HG03060 (cell line): Measurements from ENCODE around the gene CUL5.
"Not testable (repeated sequence)": the region's sequence is repeated elsewhere in the genome, so short reads cannot be mapped to it uniquely, and the experiment has no call there.

Experiments used
- ATAC-seq: cut with Tn5 transposase; IDR thresholded peaks from one replicate; pipeline ENCODE4 v1.9.1; 2021; ENCODE audit warnings: low read depth, moderate number of reproducible peaks; ENCODE audit not compliant: unreplicated experiment

Gene CUL5

GRCh38 chr11:108111126-108111525, 102.4 kb downstream of the CUL5 start:
- ATAC-seq, result no peak

- no peak for ATAC-seq
Measured at GRCh38 chr11:108112057-108112456, 103.4 kb downstream of the CUL5 start.

GRCh38 chr11:108115500-108116140, 106.9 kb downstream of the CUL5 start:
- no peak for ATAC-seq

GRCh38 chr11:108117746-108118371, 109.2 kb downstream of the CUL5 start:
- ATAC-seq, result no peak

GRCh38 chr11:108120936-108121273, 112.2 kb downstream of the CUL5 start:
- not testable (repeated sequence) for ATAC-seq

- peak; percentile 77 for ATAC-seq
Measured at GRCh38 chr11:108121274-108122155, 112.8 kb downstream of the CUL5 start, which contains the start of gene ACAT1. ACAT1 (plus strand) TSS chr11:108121567; CDS start chr11:108121607, 40 bp downstream.

- ATAC-seq, result no peak
Measured at GRCh38 chr11:108122166-108122628, 113.5 kb downstream of the CUL5 start.

GRCh38 chr11:108125096-108125495, 116.4 kb downstream of the CUL5 start:
- ATAC-seq, result no peak

GRCh38 chr11:108128772-108129171, 120.1 kb downstream of the CUL5 start:
- ATAC-seq, result no peak

GRCh38 chr11:108131993-108132392, 123.3 kb downstream of the CUL5 start:
- no peak for ATAC-seq

- ATAC-seq, result not testable (repeated sequence)
Measured at GRCh38 chr11:108132993-108133538, 124.4 kb downstream of the CUL5 start.

GRCh38 chr11:108135845-108136544, 127.3 kb downstream of the CUL5 start:
- peak; percentile 53 for ATAC-seq

- no peak for ATAC-seq
Measured at GRCh38 chr11:108137212-108137611, 128.5 kb downstream of the CUL5 start.

GRCh38 chr11:108142304-108142703, 133.6 kb downstream of the CUL5 start:
- ATAC-seq, result no peak

- ATAC-seq, result no peak
Measured at GRCh38 chr11:108144615-108145014, 135.9 kb downstream of the CUL5 start.

- ATAC-seq, result no peak
Measured at GRCh38 chr11:108147150-108147549, 138.5 kb downstream of the CUL5 start.

GRCh38 chr11:108148556-108148955, 139.9 kb downstream of the CUL5 start:
- ATAC-seq, result no peak

- ATAC-seq, result no peak
Measured at GRCh38 chr11:108154591-108154990, 145.9 kb downstream of the CUL5 start.
